Endothelial cell of hepatic sinusoid (primary cell): ENCODE data around the gene C3orf52.

Source experiments
- in situ Hi-C: cut with HindIII; loops from 2 replicates; pipeline ENCODE4 v1.10.0; 2017; ENCODE audit warnings: low sequenced_read_pairs

The C3orf52 gene

DNA sequence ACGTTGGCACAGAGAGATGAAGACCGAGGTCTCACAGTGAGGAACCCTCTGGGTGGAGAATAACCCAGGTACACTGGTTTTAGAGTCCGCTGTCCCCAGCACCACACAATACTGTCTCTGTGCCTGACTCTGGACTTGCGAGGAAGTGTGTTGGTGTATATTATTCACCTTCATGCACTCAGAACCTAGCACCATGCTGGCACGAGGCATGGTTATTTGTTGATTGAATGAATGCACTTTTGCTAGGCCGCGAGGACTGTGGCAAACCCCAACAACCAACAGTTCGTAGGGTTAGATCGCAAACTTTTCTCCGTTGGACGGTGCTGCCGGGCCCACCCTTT, 484 bp upstream of the C3orf52 start:
- in situ Hi-C loops, result no loop called here

DNA sequence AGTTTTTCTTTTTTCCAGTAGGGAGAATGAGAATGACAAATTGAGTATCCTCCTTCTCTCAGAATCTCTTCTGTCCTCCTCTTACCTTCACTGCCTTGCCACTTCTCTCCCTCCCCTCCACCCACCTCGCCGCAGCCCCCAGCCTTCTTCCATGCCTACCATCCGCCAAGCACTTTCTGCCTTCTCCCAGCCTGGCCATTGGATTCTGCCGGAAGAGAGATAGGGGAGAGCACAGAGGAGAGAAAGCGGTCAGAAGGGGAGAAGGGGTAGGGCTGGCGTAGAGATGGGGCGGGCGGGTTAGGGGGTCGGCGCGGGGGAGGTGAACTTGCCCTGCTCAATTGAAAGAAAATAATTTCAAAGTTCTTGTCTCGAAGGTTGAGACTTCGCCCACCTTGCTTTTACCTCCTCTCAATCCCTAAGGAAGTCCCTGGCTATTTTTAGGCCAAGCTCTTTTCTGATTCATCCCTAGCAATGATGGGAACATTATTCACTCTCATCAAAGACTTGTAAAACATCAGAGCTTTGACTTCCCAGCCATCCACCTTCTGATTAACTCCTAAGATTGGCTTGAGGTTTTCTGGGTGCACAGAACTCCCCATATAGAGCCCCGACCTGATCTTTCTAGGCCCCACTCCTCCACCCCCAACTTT, 811 bp downstream of the C3orf52 start:
- in situ Hi-C loops, result no loop called here

DNA sequence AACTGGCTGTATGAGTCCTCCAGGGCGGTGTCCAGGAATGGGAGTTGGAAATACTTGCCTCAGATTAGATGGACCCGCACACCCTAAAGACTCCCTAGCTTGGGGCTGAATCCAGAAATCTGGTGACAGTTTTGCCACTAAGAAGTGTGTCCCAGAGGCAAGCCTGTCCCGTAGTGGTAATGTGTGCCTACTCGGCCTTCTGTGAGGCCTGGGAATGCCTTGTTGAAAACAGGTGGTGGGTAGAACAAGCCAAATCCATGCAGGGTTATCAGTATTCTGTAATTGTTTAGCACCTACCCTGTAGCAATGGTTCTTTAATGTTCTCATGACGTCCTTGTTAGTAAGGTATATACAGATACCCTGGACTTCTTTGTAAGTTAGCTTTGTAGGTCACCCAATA, 1.6 kb downstream of the C3orf52 start:
- in situ Hi-C loops, result no loop called here

DNA sequence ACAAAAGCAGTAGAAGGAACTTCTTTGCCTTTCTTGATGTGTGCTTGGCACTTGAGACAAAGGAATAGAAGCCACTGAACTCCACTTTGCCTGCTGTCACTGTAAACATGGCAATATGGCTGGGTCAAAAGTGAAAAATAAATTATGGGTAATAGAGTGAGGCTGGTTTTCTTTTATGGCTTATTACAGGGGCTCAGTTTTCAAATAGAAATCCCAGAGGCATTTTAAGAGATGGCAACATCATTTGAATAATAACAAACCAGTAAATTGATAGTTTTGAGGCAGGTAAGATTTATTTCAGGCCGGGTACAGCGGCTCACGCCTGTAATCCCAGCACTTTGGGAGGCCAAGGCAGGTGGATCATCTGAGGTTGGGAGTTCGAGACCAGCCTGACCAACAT, 2.8 kb downstream of the C3orf52 start:
- in situ Hi-C loops, result no loop called here

DNA sequence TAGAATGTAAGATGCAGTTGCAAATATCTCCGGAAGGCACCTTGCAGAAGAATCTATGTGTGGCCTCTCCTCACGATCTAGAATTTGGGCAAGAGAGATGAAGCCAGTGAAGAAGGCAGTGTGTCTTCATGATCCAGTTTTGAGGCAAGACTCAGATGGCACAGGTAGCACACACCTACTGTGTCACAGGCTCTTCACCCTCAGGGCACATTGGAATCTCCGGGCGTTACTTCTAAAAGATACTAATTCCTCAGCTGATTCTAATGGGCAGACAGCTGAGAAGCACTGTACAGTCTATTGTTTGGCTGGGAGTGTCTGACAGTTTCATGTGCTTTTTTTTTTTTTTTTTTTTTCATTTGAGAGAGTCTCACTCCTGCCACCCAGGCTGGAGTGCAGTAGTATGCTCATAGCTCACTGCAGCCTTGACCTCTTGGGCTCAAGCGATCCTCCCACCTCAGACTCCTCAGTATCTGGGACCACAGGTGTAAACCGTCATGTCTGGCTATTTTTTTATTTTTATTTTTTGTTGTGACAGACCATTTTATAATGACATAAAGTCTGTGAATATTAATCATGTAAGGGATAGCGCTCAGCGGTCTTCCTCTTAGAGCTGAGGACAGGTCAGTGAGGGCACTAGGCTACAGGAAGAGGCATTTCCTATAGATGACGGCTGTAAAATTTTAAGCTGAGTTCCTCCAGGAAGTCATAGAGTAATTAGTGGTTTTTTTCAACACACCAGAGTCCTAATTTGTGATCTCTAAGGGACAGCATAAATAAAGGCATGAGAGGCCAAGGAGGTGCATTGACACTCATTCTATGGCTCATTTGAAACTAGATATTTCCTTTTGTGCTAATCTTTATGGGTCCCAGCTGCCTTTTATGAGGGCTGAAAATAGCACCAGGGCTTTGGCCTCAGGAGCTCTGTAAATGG, 4.0 kb downstream of the C3orf52 start:
- in situ Hi-C loops, result no loop called here

DNA sequence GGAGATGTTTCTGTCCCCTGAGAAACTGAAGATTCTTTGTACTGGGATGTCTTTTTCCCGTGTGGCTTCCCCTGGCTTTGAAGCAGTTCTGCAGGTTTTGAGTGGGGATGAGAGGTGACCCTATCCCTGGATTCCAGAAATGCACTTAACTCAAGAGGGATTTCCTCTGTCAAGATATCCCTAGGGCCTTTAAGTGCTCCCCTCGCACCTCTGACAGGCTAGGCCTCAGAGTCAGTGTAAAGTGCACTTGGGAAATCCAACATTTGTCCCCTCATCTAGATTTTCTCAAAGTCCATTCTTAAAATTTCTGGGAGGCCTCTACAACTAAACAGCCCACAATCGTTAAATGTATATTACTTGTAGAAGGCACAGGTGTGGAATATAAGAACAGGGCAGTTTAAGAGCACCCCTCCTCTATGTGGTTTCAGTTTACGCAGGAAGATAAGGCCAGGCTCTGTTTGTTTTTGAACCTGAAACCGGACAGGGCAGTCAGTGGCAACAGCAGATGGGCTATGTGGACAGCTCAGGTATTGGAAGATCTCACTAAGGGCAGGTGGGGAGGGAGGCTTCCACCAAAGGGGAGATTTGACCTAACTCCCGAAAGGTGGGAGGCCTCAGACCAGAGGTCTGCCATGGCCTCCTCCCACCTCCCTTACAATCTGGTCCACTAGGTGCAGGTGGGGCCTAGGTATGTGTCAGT, 4.8 kb downstream of the C3orf52 start:
- in situ Hi-C loops, result no loop called here

DNA sequence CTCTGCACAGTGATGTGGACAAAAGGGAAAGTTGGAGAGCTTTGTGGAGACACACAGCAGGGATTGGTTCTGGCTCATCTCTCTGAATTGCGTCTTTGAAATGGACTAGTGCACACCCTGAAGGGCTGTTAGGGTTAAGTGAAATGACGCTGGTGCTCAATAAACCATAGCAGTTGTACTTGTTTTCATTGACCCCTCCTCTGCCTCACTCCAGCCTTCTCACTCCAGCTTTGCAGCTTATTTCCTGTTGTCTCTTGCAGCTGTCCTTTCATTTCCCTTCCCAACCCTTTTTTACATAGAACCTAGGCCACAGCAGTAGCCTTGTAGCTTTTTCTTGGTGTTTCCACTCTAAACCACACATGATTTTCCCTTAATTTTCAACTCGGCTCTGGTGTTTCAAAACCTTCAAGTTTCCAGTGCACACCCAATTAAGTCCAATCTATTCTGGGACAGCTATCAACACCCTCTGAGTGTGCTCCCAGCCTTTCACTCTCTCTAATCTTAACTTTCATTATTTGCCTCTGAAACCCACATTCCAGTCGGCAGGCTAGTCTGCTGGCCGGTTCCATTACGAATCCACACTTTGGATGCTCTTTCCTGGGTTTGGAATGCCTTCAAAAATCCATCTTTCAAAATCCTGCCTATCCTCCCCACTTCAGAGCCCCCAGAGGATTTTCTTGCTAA, 6.4 kb downstream of the C3orf52 start:
- in situ Hi-C loops, result no loop called here

DNA sequence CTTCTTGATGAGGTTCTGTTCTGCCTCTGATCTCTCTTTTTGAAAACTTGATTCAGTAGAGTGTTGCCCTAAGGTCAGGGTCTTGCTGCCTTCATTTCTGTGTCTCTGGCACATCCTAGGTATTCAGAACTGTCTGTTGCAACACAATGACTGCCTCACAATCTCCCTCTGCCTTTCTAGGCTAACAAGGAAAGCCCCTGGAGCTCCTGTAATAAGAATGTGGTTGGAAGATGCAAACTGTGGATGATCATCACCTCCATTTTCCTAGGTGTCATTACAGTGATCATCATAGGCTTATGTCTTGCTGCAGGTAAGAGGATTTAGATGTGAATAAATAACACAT, 7.0 kb downstream of the C3orf52 start:
- in situ Hi-C loops, result no loop called here

DNA sequence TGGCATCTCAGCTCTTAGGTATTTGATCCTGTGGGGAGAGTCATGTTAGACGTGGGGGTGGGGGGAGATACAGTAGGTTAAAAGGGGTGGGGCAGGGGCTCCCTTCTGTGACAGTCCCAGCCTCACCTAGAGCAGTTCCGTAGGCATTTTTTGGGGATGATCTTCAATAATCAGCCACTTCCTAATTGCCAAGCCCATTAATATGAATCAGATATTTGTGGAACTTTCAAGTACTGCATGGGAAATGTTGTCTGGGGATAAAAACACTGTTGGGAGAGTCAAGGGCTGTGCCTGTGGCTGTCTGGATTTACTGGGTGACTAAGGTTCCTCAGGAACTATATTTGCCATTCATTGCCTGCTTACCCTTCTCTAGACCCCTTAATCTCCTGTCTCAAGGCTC, 9.5 kb downstream of the C3orf52 start:
- in situ Hi-C loops, result no loop called here

DNA sequence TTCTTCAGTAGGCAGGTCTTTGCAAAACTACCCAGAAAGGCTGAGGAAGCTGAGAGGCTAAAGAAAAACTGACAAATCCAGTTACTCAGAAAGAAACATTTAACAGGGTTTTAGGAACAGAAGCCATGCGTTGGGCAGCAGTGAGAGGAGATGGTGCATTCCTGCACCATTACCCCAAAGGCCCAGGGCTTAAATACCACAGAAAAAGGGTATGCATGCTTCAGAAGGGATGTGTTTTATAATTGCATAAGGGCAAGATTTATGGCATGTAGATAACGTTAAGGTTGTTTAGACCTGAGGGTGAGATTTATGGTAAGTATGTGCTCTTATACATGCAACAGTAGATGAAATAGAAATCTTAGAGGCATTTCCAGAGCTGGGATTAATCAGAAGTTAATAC, 10.0 kb downstream of the C3orf52 start:
- in situ Hi-C loops, result no loop called here

DNA sequence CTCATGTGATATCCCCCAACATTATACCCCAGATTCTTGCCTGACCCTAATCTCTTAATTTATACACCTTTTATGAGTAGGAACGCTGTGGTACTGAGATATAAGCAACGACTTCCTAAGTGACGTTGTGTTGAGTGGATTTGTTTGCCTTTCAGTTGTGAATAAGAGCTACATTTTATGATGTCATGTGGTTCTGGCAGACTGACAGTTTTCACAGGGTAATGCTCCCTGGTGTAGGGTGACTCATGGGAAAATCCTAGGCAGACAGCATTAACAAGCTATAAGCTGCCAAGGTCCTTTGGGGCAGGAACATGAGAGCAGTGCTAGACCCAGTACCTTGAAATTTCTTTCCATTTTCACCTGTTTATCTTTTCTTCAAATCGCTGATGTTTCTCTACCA, 11.2 kb downstream of the C3orf52 start:
- in situ Hi-C loops, result no loop called here

DNA sequence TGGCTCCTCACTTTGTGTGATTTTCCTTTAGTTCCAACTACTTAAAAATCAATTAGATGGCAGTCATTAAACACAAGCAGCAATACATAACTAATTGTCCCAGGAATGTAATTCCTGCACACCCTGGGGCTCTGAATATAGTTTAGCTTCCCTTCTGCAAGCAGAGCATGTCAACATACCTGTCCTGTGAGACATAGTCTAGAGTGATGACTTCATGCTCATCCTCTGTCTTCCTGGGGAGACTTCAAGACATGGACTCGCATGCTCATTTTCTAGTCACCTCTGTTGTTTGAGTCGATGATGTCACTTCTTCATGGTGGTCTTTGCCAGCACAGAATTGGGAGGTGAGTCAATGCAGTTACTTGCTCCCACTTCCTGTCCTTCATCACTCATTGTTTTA, 15.7 kb downstream of the C3orf52 start:
- in situ Hi-C loops, result no loop called here

DNA sequence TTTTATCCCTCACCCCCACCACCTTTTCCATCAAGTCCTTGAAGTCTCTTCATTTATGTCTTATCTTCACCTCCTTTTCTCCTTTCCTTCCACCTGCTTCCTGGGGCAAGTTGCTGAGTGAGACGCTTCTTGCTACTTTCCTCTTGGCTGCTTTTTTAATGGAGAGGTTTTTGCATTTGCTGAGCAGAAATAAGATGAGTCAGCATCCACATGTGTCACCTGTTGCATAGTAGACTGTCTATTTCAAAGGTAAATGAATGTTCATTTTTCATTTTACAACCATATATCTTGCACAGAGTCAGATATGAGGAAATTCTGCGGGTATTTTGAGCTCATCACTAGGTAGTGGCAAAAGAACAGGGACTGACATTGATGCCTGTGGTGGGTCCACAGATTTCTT, 18.6 kb downstream of the C3orf52 start:
- in situ Hi-C loops, result no loop called here

DNA sequence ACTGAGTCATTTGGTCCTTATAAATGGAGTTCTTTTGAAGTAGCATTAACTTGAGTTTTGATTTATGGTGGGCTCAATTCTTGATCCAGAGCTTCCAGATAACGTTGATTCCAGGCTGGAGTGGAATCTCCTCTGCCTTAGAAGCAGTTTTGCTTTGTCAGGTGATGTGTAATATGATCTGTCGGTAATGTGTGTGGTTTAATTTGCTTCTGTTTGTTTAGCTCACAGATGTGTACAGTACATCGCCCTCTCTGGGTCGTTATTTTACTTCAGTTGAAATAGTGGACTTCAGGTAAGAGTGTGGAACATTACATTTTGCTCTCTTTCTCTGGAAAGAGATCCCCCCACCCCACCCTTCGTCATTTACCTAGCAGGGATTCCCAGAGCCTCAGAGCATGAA, 23.1 kb downstream of the C3orf52 start:
- in situ Hi-C loops, result no loop called here

DNA sequence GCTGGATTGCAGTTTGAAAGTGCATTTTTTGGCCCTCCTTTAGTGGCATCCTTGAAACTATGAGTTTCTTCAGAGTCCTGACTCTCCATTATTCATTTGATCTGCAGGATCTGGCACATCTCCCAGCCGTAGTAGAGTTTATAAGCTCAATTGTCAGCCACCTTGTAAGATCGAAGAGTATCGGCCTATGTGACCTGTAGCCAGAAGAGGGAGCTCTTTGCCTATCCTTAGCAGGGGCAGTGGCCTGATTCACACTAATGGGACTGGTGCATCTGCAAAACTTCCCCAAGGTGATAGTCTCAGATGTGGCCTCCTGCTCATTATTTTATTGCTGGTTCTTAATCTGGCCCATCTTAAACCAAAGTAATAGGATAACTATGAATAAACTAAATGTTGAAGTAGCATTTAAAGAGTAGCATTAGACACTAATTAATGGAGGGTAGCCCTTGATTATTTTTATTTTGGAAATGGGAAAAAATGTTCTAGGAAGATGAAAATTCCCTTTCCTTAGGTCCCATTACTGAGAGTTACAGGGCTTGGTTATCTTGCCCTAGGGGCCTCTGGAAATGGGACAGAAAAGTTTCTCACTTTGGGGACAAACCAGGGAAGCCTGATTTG, 25.7 kb downstream of the C3orf52 start:
- in situ Hi-C loops, result no loop called here

DNA sequence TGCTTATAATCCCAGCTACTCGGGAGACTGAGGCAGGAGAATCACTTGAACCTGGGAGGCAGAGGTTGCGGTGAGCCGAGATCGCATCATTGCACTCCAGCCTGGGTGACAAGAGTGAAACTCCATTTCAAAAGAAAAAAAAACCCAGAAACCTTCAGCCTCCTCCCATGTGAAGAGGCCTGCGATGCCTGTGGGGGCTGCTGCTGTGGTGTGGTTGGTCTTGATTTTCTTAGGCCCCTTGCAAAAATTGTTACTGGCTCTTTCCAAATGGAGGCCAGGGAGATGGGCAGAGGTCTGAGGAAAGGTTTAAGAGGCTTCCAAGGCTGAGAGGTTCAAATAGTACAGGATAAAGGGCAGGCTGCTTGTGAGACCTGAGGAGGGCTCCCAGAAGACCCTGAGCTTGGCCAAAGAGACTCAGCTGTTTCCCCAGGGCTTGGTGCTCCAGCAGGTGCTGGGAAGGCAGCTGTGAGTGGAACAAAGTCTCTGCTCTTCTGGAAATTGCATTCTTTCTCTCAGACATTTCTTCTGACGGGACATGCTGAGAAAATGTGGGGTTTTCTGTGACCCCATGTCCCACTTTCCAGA, 28.5 kb downstream of the C3orf52 start:
- in situ Hi-C loops, result no loop called here

DNA sequence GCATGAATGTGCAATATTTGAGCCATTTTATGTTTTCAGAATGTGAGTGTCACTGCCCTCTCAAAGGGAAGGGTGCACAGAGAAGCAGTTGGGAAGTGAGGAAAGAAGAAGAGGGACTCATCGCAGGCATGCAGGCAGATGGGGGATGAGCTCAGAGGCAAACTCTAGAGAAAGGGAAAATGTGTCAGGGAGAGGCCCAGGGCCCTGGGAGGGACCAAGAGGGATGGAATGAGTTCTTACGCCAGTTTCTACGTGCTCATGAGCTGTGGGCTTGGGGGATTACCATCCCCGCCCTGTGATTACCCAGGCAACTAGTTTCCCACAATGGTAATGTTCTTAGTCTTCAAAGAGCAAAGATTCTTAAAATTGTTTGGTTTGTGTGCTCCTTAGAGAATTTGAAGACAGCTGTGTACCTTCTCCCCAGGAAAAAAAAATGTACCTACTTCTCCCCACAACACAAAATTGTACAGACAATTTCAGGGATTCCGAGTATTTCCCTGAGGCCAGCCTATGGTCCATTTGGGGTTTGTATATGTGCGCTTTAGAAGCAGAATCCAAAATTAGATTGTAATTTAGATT, 29.1 kb downstream of the C3orf52 start:
- in situ Hi-C loops, result no loop called here

DNA sequence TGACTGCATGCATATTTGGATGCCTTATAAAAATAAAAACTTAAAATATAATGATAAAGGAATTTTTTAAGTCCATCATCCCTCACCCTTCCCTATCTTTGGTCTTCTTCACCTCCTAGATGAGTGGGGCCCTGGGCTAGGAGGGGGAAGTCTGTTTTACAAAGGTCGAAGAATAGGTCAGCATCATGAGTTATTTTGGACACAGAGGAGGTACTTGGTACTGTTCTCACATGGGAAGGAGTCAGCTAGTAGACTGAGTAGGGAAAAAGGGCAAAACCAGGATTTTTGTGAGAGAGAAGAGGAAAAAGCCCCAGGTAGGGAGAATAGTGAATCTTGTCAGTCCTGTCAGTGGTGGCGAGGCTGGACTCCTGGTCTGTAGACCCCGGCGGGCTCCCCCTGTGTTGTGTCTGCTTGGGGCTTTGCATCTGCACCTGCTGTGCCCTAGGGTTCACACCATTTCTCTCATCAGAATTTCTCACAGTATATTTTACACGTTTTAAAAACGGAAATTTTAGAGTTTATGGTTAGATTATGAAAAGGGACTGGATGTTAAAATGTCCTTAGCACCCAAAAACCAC, 29.7 kb downstream of the C3orf52 start:
- in situ Hi-C loops, result no loop called here

DNA sequence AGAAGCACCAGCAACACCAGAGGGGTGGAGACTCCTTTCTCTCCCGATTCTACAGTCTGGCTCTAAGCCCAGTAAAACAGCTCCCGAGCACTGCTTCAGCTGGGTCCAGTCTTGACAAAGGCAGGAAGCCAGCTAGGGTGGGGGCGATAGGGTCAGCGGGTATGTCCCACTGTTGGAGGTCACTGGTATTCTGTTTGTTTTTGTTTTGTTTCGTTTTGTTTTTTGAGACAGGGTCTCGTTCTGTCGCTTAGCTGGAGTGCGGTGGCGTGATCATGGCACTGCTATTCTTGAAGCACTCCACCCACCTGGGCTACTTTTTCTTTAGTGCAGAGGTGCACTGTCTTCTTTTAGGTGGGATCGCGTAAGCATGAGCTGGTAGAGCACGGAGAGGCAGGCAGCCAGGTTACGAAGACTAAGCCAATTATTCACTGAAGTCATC, 30.6 kb downstream of the C3orf52 start:
- in situ Hi-C loops, result no loop called here

DNA sequence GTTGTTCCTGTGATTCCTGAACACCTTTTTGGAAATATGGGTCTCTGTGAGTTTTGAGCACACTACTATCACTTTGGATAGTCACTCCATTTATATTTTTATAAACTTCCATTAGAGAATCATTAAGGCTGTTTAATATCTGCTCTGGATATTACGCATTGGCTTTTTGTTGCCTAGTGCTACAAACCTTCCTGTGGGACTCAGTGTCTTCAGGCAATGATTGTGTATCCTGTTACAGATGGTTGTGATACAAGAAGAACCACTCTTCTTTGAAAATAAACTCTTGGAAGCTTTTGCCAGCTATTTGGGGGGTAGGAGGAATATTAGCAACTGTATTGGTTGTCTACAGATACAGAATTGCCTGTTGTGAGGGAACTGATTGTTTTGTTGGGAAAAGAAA, 31.2 kb downstream of the C3orf52 start:
- in situ Hi-C loops, result no loop called here
